ENCODE results near the gene TANC1.

The TANC1 gene

DNA sequence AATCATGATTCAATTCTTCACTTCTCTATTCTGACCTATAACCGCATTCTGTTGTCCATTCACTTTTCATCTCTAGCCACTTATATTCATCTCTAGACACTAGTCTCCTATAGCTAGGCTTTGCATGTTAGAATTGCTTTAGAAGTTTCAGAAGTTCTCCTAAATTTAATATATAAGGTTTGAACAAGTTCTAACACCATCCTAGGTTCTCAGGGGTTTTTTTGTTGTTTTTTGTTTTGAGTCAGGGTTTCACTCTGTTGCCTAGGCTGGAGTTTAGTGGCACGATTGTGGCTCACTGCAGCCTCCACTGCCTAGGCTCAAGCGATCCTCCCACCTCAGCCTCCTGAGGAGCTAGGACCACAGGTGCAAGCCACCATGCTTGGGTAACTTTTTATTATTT is 298.1 kb downstream of the TANC1 start:
- no peak for DNase-seq (ENCODE audit: low spot score)

DNA sequence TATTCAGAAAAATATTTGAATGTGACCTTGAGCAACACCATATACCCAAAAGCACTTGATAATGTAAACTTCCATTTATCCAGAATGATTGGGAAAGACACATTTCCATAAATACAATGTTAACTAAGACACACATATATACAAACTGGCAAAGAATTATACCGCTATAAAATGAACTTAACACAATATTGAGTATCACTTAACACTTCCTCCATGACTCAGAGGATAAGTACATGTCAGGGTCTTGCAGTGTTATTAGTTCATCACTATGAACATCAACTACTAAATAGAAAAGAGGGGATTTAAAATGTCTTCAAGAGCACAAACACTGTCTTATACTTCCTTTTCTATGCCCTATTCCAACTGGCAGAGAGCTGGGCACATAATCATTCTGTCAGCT is 299.5 kb downstream of the TANC1 start:
- DNase-seq (ENCODE audit: low spot score): no peak

DNA sequence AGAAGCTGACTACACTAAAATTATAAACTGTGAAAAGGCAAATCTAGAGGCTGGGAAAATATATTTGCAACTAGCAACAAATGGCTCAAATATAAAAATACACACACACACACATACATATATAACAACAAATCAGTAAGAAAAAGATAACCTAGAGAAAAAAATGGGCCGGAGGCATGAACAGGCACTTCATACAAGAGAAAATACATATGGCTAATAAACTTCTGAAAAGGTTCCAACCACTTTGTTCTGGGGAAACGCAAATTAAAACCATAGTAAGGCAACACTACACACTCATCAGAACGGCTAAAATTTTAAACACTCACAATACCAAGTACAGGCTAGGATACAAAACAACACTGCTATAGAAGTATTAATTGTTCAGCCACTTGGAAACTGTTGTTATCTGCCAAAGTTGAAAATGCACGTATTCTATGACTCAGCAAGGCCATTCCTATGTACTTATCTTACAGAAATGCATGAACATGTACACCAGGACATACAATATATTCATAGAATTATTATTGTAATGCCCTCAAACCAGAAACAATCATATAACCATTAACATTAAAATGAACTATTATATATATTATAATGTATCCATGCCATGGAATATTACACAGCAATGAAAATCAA is 302.4 kb downstream of the TANC1 start:
- no peak for DNase-seq (ENCODE audit: low spot score)

DNA sequence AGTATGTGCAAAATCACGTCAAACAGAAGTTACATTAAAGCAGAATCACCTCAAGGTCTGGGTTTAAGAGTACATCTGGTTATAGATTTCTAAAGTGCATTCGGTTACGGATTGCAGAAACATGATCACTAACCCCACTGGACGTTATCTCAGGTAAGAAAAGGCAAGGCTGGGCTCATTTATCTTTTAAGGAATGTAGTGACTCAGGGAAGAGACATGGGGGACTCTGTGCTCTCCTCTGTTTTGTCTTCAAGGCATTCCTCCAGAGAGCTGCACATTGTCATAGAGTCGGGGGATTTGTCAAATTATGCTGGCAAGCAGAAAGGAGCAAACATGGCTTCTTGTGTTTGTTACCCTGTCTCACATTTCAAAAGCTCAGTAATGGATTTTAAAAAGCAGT is 303.7 kb downstream of the TANC1 start:
- DNase-seq (ENCODE audit: low spot score): no peak

DNA sequence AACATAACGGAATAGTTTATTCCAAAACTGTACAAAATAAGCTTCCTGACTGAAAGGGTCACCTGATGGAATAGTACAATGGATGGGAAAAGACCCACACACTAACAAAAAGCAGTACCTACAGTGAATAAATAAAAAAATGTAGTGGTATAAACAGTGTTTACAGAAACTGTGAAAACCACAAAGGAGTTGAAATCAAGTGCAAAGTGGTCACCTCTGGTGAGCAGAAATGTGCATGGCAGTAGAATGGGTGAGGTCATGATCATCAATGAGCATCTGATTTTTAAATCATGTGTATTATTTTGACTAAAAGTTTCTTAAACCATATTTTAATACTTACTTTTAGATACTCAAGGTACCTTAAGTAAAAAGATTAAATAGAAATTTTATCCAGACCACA is 306.7 kb downstream of the TANC1 start:
- no peak for DNase-seq (ENCODE audit: low spot score)

DNA sequence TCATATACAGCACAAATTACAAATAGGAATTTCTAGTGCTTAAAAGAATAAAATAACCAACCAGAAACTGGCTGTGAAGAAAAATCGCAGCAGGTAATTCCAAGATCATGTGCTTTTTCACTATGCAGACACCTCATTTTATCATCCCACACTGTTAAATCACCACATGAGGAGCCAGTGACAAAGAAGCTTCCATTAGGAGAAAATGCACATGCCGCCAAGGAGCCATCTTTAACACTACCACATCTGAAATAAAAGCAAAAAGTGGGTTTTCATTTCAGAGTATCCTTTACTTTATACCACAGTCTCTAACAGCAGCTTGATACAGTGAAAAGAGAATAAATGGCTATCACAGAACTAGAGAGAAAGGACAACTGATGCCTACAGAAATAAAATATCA is 311.3 kb downstream of the TANC1 start:
- no peak for DNase-seq (ENCODE audit: low spot score)

DNA sequence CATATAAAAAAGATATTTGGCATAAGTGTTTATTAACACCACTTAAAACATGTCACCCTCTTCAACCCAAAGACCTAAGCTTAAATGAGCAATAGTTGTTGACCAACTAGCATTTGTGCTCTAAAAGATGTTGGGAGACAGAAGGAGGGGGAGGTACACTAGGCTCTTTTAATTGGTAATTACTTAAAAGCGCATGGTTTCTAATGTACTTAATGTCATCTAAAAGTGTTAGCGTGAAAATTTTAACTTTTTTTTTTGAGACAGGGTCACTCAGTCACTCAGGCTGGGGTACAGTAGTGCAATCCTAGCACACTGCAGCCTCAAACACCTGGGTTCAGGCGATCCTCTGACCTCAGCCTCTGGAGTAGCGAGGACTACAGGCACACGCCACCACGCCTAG is 312.6 kb downstream of the TANC1 start:
- DNase-seq (ENCODE audit: low spot score): no peak
